Measurements from ENCODE around the gene SIAH1.
"Not testable (repeated sequence)": the region's sequence is repeated elsewhere in the genome, so short reads cannot be mapped to it uniquely, and the experiment has no call there.

The SIAH1 gene

DNA sequence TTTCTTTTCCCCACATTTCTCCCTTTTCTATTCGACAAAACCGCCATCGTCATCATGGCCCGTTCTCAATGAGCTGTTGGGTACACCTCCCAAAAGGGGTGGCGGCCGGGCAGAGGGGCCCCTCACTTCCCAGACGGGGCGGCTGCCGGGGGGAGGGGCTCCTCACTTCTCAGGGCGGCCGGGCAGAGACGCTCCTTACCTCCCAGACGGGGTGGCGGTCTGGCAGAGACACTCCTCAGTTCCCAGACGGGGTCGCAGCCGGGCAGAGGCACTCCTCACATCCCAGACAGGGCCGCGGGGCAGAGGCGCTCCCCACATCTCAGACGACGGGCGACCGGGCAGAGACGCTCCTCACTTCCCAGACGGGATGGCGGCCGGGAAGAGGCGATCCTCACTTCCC lies 31.4 kb upstream of the SIAH1 start:
- not testable (repeated sequence) for H3K4me3 ChIP-seq (ENCODE audit: low read length); H3K9ac ChIP-seq (ENCODE audit: low read length); H3K27me3 ChIP-seq (ENCODE audit: control insufficient read depth, insufficient read depth, low read length); H3K4me1 ChIP-seq (ENCODE audit: control insufficient read depth, low read depth, low read length); H3K36me3 ChIP-seq (ENCODE audit: control insufficient read depth, low read depth, low read length); H3K27ac ChIP-seq (ENCODE audit: low read length); H3K9me3 ChIP-seq (ENCODE audit: control insufficient read depth, low read depth, low read length)

- Histone ChIP-seq H3K36me3 (ENCODE audit: control insufficient read depth, low read depth, low read length) (no peaks in the 10 kb centered on the region), H3K9ac (ENCODE audit: low read length) (no peak overlapping the region), H3K9me3 (ENCODE audit: control insufficient read depth, low read depth, low read length) (no peaks in the 10 kb centered on the region), H3K4me1 (ENCODE audit: control insufficient read depth, low read depth, low read length) (no peaks in the 10 kb centered on the region), H3K27ac (ENCODE audit: low read length) (no peak overlapping the region), H3K27me3 (ENCODE audit: control insufficient read depth, insufficient read depth, low read length) (no peaks in the 10 kb centered on the region), H3K4me3 (ENCODE audit: low read length) (no peak overlapping the region)
Measured at GRCh38 chr16:48413272-48413671, 28.1 kb upstream of the SIAH1 start.

DNA sequence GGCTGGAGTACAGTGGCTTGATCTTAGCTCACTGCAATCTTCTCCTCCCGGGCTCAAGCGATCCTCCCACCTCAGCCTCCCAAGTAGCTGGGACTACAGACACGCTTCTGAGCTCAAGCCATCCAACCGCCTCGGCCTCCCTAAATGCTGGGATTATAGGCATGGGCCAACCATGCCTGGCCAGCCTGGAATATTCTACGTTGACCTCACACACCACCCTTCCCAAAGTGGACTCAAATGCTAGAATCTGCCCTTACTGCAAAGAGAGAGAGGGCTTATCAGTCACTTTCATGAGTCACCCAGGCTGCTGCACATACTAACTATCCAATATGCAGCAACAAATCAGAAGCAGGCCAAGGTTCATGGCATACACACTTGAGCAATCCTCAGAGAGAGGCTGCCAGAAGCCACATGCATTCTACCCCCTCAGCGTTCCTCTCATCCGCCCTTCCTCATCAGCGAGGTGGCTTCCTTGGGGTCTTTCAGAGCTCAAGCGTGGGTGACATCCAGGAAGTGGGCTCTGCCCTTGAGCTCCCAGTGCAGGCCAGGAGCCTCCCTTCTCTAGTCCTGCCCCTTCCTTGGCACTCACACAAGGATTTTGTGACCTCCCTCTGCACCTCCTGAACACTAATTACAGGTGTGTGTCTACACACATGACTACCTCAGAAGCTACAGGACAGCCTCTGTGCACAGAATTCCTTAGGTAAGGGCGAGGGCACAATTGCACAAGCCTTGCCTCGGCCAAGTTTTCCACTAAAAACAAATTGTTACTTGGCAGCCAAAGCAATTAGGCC lies 24.8 kb upstream of the SIAH1 start:
- no peaks in the 10 kb centered on the region for H3K9me3 ChIP-seq (ENCODE audit: control insufficient read depth, low read depth, low read length)
- no peak overlapping the region for H3K27ac ChIP-seq (ENCODE audit: low read length)
- H3K9ac ChIP-seq (ENCODE audit: low read length): no peak overlapping the region
- H3K27me3 ChIP-seq (ENCODE audit: control insufficient read depth, insufficient read depth, low read length): no peaks in the 10 kb centered on the region
- no peaks in the 10 kb centered on the region for H3K36me3 ChIP-seq (ENCODE audit: control insufficient read depth, low read depth, low read length)
- no peak overlapping the region for H3K4me3 ChIP-seq (ENCODE audit: low read length)
- H3K4me1 ChIP-seq (ENCODE audit: control insufficient read depth, low read depth, low read length): no peaks in the 10 kb centered on the region

DNA sequence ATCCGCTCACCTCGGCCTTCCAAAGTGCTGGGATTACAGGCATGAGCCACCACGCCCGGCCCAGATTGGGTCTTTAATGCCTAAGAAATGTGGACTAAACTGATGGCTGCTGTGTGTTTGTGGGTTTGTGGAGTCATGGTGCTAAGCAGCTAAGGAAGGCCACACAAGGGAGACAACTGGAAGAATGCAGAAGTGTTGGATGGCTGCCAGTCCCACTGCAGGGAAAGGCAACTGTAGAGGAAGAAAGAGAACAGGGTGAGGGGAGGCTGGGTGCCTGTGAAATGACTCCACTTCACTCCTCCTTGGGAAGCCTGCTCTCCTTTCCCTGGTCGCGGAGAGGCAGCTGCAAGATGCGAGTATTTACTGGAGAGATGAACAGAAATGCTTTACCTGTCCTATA lies 23.5 kb upstream of the SIAH1 start:
- Histone ChIP-seq H3K27me3 (ENCODE audit: control insufficient read depth, insufficient read depth, low read length) (no peaks in the 10 kb centered on the region), H3K9me3 (ENCODE audit: control insufficient read depth, low read depth, low read length) (no peaks in the 10 kb centered on the region), H3K4me3 (ENCODE audit: low read length) (no peak overlapping the region), H3K4me1 (ENCODE audit: control insufficient read depth, low read depth, low read length) (no peaks in the 10 kb centered on the region), H3K27ac (ENCODE audit: low read length) (no peak overlapping the region), H3K36me3 (ENCODE audit: control insufficient read depth, low read depth, low read length) (no peaks in the 10 kb centered on the region), H3K9ac (ENCODE audit: low read length) (no peak overlapping the region)

DNA sequence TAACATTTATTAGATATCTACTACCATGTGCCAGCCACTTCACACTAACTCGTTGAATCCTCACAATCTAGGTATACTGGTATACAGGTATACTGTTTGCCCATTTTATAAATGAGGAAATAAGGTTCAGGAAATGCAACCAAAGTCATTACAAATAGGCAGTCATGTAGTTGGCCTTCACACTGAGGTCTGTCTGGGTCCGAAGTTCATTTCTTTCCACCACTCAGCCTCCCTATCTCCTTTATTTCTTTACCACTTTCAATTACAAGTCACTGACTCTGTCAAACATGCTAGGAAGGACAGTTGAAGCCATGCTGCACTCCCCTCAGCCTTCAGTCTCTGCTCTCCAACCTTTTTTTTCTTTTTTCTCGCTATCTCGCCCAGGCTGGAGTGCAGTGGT lies 20.7 kb upstream of the SIAH1 start:
- H3K9me3 ChIP-seq (ENCODE audit: control insufficient read depth, low read depth, low read length): no peaks in the 10 kb centered on the region
- no peak overlapping the region for H3K4me3 ChIP-seq (ENCODE audit: low read length)
- no peak overlapping the region for H3K9ac ChIP-seq (ENCODE audit: low read length)
- H3K36me3 ChIP-seq (ENCODE audit: control insufficient read depth, low read depth, low read length): no peaks in the 10 kb centered on the region
- H3K4me1 ChIP-seq (ENCODE audit: control insufficient read depth, low read depth, low read length): no peaks in the 10 kb centered on the region
- H3K27me3 ChIP-seq (ENCODE audit: control insufficient read depth, insufficient read depth, low read length): no peaks in the 10 kb centered on the region
- no peak overlapping the region for H3K27ac ChIP-seq (ENCODE audit: low read length)

GRCh38 chr16:48405153-48405552 lies 19.9 kb upstream of the SIAH1 start:
- H3K4me3 ChIP-seq (ENCODE audit: low read length): no peak overlapping the region

GRCh38 chr16:48402547-48402946 lies 17.3 kb upstream of the SIAH1 start:
- not testable (repeated sequence) for H3K9ac ChIP-seq (ENCODE audit: low read length); H3K4me1 ChIP-seq (ENCODE audit: control insufficient read depth, low read depth, low read length); H3K27ac ChIP-seq (ENCODE audit: low read length); H3K4me3 ChIP-seq (ENCODE audit: low read length); H3K9me3 ChIP-seq (ENCODE audit: control insufficient read depth, low read depth, low read length); H3K27me3 ChIP-seq (ENCODE audit: control insufficient read depth, insufficient read depth, low read length); H3K36me3 ChIP-seq (ENCODE audit: control insufficient read depth, low read depth, low read length)

More at GRCh38 chr16:48405153-48405552, 19.9 kb upstream of the SIAH1 start:
- H3K4me1 ChIP-seq (ENCODE audit: control insufficient read depth, low read depth, low read length): no peaks in the 10 kb centered on the region
- H3K9me3 ChIP-seq (ENCODE audit: control insufficient read depth, low read depth, low read length): no peaks in the 10 kb centered on the region
- H3K36me3 ChIP-seq (ENCODE audit: control insufficient read depth, low read depth, low read length): no peaks in the 10 kb centered on the region
- no peak overlapping the region for H3K9ac ChIP-seq (ENCODE audit: low read length)
- no peaks in the 10 kb centered on the region for H3K27me3 ChIP-seq (ENCODE audit: control insufficient read depth, insufficient read depth, low read length)
- H3K27ac ChIP-seq (ENCODE audit: low read length): no peak overlapping the region

DNA sequence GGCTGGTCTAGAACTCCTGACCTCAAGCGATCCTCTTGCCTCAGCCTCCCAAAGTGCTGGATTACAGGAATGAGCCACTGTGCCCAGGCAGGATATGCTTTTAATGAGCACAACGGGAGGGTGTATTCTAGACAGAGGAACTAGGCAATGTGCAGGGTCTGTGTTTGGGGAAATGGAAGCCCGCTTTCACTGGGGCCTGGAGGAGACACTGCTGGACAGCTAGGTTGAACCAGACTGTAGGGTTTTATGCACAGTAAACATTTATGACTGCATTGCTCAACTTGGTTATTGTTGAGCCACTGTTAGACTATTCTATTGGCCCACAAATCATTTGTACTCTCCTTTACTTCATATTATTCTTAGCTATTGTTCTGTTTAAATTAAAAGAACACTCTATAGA lies 10.2 kb upstream of the SIAH1 start:
- Histone ChIP-seq H3K4me1 (ENCODE audit: control insufficient read depth, low read depth, low read length) (no peaks in the 10 kb centered on the region), H3K36me3 (ENCODE audit: control insufficient read depth, low read depth, low read length) (no peaks in the 10 kb centered on the region), H3K27me3 (ENCODE audit: control insufficient read depth, insufficient read depth, low read length) (no peaks in the 10 kb centered on the region), H3K9ac (ENCODE audit: low read length) (no peak overlapping the region), H3K9me3 (ENCODE audit: control insufficient read depth, low read depth, low read length) (no peaks in the 10 kb centered on the region), H3K27ac (ENCODE audit: low read length) (no peak overlapping the region), H3K4me3 (ENCODE audit: low read length) (no peak overlapping the region)

DNA sequence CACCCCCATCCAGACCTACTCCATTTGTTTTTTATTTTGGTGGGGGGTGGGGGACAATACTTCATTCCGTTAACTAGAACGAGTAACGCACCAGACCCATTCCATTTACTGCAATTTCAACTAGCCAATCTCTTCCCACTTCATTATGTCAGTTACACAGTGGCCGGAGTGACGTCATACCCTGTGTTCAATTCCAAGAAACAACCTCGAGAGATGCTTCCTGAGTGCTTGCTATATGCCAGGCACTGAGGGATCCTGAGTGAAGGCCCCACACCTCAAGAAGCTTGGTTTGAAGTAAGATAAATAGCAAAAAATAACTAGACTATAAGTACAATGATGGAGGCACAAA lies 9.1 kb upstream of the SIAH1 start:
- Histone ChIP-seq H3K36me3 (ENCODE audit: control insufficient read depth, low read depth, low read length) (no peaks in the 10 kb centered on the region), H3K27ac (ENCODE audit: low read length) (no peak overlapping the region), H3K4me3 (ENCODE audit: low read length) (no peak overlapping the region), H3K9ac (ENCODE audit: low read length) (no peak overlapping the region), H3K27me3 (ENCODE audit: control insufficient read depth, insufficient read depth, low read length) (no peaks in the 10 kb centered on the region), H3K9me3 (ENCODE audit: control insufficient read depth, low read depth, low read length) (no peaks in the 10 kb centered on the region), H3K4me1 (ENCODE audit: control insufficient read depth, low read depth, low read length) (no peaks in the 10 kb centered on the region)

DNA sequence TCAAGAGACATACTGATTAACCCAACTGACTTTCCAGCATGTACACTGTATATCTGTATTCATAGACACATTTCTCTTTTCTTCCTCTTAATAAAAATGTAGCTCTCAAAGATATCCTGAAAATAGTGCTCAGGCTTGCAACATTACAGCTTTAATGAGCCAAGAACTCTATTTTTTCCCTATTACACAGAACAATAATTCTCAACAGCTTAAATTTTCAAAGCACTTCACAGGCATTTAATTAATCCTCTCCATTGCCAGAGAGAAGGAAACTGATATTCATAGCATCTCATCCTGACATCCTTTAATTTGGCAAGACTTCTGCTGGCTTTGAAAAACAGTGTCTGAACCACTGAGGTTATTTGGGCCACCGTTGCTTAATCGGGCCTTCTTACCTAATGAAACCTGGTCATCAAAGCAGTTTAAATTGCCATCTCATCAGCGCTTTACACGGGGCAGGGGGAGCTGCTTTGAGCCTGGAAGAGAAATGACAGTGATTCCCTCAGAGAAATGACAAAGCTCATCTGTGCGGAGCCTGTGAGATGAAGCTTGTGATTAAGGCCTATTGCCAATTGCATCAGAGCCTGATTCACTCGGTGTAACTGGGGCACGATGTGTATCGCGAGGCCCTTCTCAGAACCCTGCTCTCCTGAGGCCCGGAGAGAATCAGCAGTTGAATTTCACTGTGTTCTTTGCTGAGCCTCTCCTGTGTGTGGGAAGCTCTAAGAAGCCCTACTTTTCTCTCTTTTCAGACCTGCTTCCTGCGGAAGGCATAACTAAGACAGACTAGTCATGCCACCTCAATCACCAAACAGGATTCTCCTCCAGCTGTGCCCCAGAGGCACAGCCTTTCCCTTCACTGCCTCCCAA lies 8.5 kb upstream of the SIAH1 start:
- Histone ChIP-seq H3K9me3 (ENCODE audit: control insufficient read depth, low read depth, low read length) (no peaks in the 10 kb centered on the region), H3K4me1 (ENCODE audit: control insufficient read depth, low read depth, low read length) (no peaks in the 10 kb centered on the region), H3K27ac (ENCODE audit: low read length) (no peak overlapping the region), H3K4me3 (ENCODE audit: low read length) (no peak overlapping the region), H3K36me3 (ENCODE audit: control insufficient read depth, low read depth, low read length) (no peaks in the 10 kb centered on the region), H3K27me3 (ENCODE audit: control insufficient read depth, insufficient read depth, low read length) (no peaks in the 10 kb centered on the region), H3K9ac (ENCODE audit: low read length) (no peak overlapping the region)

DNA sequence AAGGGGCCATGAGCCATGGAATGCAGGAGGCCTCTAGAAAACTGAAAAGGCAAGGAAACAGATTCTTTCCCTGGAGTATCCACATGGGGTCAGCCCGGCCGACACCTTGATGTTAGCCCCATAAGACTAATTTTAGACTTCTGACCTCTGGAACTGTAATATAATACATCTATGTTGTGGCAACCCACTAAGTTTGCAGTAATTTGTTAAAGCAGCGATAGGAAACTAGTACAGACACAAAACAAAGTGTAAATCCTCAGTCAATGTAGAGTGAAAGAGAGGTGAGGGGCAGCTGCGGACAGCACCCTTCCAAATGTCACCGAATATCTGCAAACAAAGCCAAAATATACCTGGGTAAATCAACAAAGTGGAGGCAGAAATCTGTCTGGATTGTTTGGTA lies 7.2 kb upstream of the SIAH1 start:
- Histone ChIP-seq H3K4me3 (ENCODE audit: low read length) (no peak overlapping the region), H3K36me3 (ENCODE audit: control insufficient read depth, low read depth, low read length) (no peaks in the 10 kb centered on the region), H3K27ac (ENCODE audit: low read length) (no peak overlapping the region), H3K9me3 (ENCODE audit: control insufficient read depth, low read depth, low read length) (no peaks in the 10 kb centered on the region), H3K27me3 (ENCODE audit: control insufficient read depth, insufficient read depth, low read length) (no peaks in the 10 kb centered on the region), H3K4me1 (ENCODE audit: control insufficient read depth, low read depth, low read length) (no peaks in the 10 kb centered on the region), H3K9ac (ENCODE audit: low read length) (no peak overlapping the region)
